ENCODE measurements around the gene PLXNA4.

DNA sequence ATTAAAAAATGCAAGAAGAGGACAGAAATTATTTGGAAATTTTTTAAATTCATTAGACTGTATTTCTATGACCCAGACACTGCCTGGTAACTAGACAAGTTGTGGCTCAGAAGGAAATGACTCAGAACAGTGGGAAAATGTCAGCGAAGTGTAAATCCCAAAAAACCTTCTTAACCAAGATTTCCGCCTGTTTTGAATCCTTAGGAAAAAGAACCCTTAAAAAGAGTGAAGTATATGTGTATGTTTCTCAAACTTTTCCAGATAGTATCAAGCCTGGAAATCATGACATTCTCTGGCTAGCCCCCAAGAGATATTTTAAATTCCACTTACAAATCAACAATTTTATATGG, 42.7 kb upstream of the PLXNA4 start:
- TF ChIP-seq, protein P1, sequence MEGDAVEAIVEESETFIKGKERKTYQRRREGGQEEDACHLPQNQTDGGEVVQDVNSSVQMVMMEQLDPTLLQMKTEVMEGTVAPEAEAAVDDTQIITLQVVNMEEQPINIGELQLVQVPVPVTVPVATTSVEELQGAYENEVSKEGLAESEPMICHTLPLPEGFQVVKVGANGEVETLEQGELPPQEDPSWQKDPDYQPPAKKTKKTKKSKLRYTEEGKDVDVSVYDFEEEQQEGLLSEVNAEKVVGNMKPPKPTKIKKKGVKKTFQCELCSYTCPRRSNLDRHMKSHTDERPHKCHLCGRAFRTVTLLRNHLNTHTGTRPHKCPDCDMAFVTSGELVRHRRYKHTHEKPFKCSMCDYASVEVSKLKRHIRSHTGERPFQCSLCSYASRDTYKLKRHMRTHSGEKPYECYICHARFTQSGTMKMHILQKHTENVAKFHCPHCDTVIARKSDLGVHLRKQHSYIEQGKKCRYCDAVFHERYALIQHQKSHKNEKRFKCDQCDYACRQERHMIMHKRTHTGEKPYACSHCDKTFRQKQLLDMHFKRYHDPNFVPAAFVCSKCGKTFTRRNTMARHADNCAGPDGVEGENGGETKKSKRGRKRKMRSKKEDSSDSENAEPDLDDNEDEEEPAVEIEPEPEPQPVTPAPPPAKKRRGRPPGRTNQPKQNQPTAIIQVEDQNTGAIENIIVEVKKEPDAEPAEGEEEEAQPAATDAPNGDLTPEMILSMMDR (IDR thresholded peaks at IDR 0.05; ENCODE audit: insufficient read depth, low read depth, low read length), result no peak
- TF ChIP-seq EZH2 (IDR thresholded peaks at IDR 0.05; ENCODE audit: insufficient read depth, low read length), result no peak

All from astrocyte (in vitro differentiated cells and primary cell).